Measurements from ENCODE around the gene ABCB10.

DNA sequence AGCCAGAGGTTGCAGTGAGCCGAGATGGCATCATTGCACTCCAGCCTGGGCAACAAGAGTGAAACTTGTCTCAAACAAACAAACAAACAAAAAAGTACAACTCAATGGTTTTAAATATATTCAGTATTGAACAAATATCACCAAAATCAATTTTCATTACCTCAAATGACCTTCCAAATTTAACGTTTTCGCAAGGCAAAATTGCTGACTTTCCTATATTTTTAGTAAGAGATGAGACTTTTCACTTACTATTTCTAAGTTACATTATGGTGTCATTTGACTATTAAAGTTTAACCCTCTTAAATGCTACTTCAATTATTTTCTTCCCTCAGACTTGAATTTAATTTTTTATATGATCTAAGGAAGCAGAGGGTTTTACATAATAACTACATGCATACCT lies 23.0 kb upstream of the ABCB10 start:
- TF ChIP-seq POLR2A (IDR thresholded peaks at IDR 0.05; ENCODE audit: low read length) = no peak
- TF ChIP-seq GATA1 (IDR thresholded peaks at IDR 0.05; ENCODE audit: low read depth, low read length) = no peak
